Spleen (tissue), 11 donors: Measurements from ENCODE around the gene SARS2. TPM values are rescaled to one million over a fixed set of nuclear protein-coding genes. Genes with fewer than 3 reads are reported as not detected.
A peak's percentile ranks its signal among the peaks of the same experiment; 100 is the strongest.

Experiments used
- DNase-seq: peaks from one replicate; pipeline ENCODE4 v3.0.0-alpha.2; 2020
- H3K27ac ChIP-seq, 8 donors: fragments of 200-600 bp; sonication (generic) in 7 of 8; 1 replicate in 4 of 8; 2 replicates in 4 of 8; pipeline versions ENCODE4 v1.5.0 to v1.8.0; 2016 to 2021; ENCODE audit warnings: inconsistent platforms in 4 of 8, mild to moderate bottlenecking in 4 of 8, moderate library complexity in 1 of 8
- H3K27me3 ChIP-seq, 7 donors: fragments of 200-600 bp; sonication (generic) in 6 of 7; replicated peaks in 1 of 7; 1 replicate in 4 of 7; 2 replicates in 3 of 7; pipeline versions ENCODE4 v1.5.0 to v1.8.0; 2016 to 2021; ENCODE audit warnings: inconsistent platforms in 3 of 7, mild to moderate bottlenecking in 1 of 7
- H3K36me3 ChIP-seq, 6 donors: fragments of 200-600 bp; sonication (generic) in 5 of 6; 1 replicate in 4 of 6; 2 replicates in 2 of 6; pipeline versions ENCODE4 v1.5.0 to v1.8.0; 2016 to 2021; ENCODE audit warnings: inconsistent platforms in 2 of 6
- H3K4me1 ChIP-seq, 6 donors: fragments of 200-600 bp; sonication (generic) in 5 of 6; 1 replicate in 3 of 6; 2 replicates in 3 of 6; pipeline versions ENCODE4 v1.5.0 to v1.8.0; 2016 to 2021; ENCODE audit warnings: inconsistent platforms in 3 of 6
- H3K4me3 ChIP-seq, 8 donors: fragments of 200-600 bp; sonication (generic) in 7 of 8; 1 replicate in 4 of 8; 2 replicates in 4 of 8; pipeline versions ENCODE4 v1.5.0 to v1.8.0; 2016 to 2021; ENCODE audit warnings: inconsistent platforms in 4 of 8, mild to moderate bottlenecking in 4 of 8, moderate library complexity in 2 of 8
- H3K9me3 ChIP-seq, 8 donors: fragments of 200-600 bp; sonication (generic) in 7 of 8; 1 replicate in 4 of 8; 2 replicates in 4 of 8; pipeline versions ENCODE4 v1.5.0 to v1.8.0; 2016 to 2021; ENCODE audit warnings: inconsistent platforms in 4 of 8
- CTCF ChIP-seq, 11 experiments: fragments of 200-600 bp in 7 of 11; fragments of 450-650 bp in 4 of 11; sonication (generic) in 4 of 11; IDR thresholded peaks in 8 of 11; conservative IDR thresholded peaks in 3 of 11; 1 replicate in 7 of 11; 2 replicates in 4 of 11; pipeline versions ENCODE4 v1.4.0 to v1.8.0; 2016 to 2021; ENCODE audit warnings: antibody characterized with exemption in 11 of 11, inconsistent platforms in 4 of 11, mild to moderate bottlenecking in 1 of 11
- POLR2A ChIP-seq, 3 donors: fragments of 450-650 bp; IDR thresholded peaks; one replicate each; pipeline ENCODE4 v1.5.1; 2017; ENCODE audit warnings: antibody characterized with exemption in 3 of 3, mild to moderate bottlenecking in 1 of 3
- POLR2AphosphoS5 ChIP-seq, 3 donors: sonication (generic); formaldehyde crosslinking; IDR thresholded peaks; one replicate each; pipeline ENCODE4 v1.5.1; 2017; ENCODE audit warnings: antibody characterized with exemption in 3 of 3
- WGBS, 5 donors: extraction: QIAGEN DNeasy Blood & Tissue Kit in 3 of 5; methylation state at CpG; one replicate each; pipeline versions ENCODE4 v1.1.5 to v1.1.7; 2013 to 2018; 5-methylcytosine and 5-hydroxymethylcytosine counted together
- intact Hi-C: fragments of 100-400 bp; cut with DNase I; formaldehyde crosslinking; loops from one replicate; pipeline ENCODE4 v1.15.0; 2023; ENCODE audit warnings: low total_unique reads
- polyA plus RNA-seq, 3 donors: library from polyadenylated mRNA; stranded (reverse); fragments of 200-250 nt; gene quantifications; one replicate each; pipeline ENCODE4 v1.2.1, GENCODE V29; 2013
- total RNA-seq, 7 donors: library from RNA; depleted of rRNA in 3 of 7; stranded (reverse); fragments of >200 nt in 3 of 7; fragmentation: NEBNext Ultra II Directional in 4 of 7; extraction: Animal tissue kit (Norgen Biotek cat#: 25700) in 4 of 7; gene quantifications; one replicate each; pipeline versions ENCODE4 v1.1.0 to v1.2.1, GENCODE V29; 2016 to 2021
- donor health status: healthy with polysubstance abuse.
- donor health status: DM: no; HTN: no; CAD: no; lungs with moderate emphysema.
- donor health status: DM: no; HTN: no; CAD: no.
- donor health status: Bipolar disorder and iron deficiency.
- donor health status: healthy.
- donor health status: DM: no; HTN: no; CAD: no.
- donor health status: DM: yes; HTN: yes; CAD: no.

The SARS2 gene
- total and polyA plus RNA-seq, 10 donors = 12.5 to 70.3 (median 26.9) TPM

GRCh38 chr19:38939957-38940356 lies 9.4 kb upstream of the SARS2 start:
- H3K4me3 ChIP-seq = no peak overlapping the region
- WGBS, 5 donors = 23 to 38% (median 33%) methylated on average over 5 of the region's 5 CpGs
- H3K27ac ChIP-seq = peak overlapping the region in 6 of 8 donors; percentile 32 to 72 (median 66)
- peaks cover 0 to 8% (median 2%) of the 10 kb centered on the region in 6 donors for H3K4me1 ChIP-seq
- peaks cover 0 to 10% (median 8%) of the 10 kb centered on the region in 8 donors for H3K9me3 ChIP-seq
- H3K36me3 ChIP-seq = peaks cover 0 to 7% (median 0%) of the 10 kb centered on the region in 6 donors
- no peak for TF ChIP-seq POLR2AphosphoS5 (IDR thresholded peaks at IDR 0.05)
- TF ChIP-seq POLR2A (IDR thresholded peaks at IDR 0.05) = no peak
- TF ChIP-seq CTCF (IDR thresholded peaks at IDR 0.05 in 8 of 11, conservative IDR thresholded peaks at IDR 0.05 in 3 of 11) = no peak
- intact Hi-C loops = loop anchor here (10.0 kb wide), 1 partner anchor 305 kb away; no protein-coding TSS in a partner anchor
- no peak for DNase-seq
- peaks cover 0 to 4% (median 0%) of the 10 kb centered on the region in 7 donors for H3K27me3 ChIP-seq

GRCh38 chr19:38933544-38933943 lies 3.0 kb upstream of the SARS2 start:
- TF ChIP-seq POLR2A (IDR thresholded peaks at IDR 0.05) = no peak
- no peak for TF ChIP-seq POLR2AphosphoS5 (IDR thresholded peaks at IDR 0.05)
- TF ChIP-seq CTCF (IDR thresholded peaks at IDR 0.05 in 8 of 11, conservative IDR thresholded peaks at IDR 0.05 in 3 of 11) = no peak
- 56 to 94% (median 92%) methylated on average over 4 of the region's 4 CpGs for WGBS, 5 donors
- peaks cover 0 to 37% (median 10%) of the 10 kb centered on the region in 6 donors for H3K36me3 ChIP-seq
- H3K27ac ChIP-seq = no peak overlapping the region
- peaks cover 0 to 14% (median 10%) of the 10 kb centered on the region in 8 donors for H3K9me3 ChIP-seq
- intact Hi-C loops = loop anchor here (10.0 kb wide), 1 partner anchor 299 kb away; no protein-coding TSS in a partner anchor
- H3K4me1 ChIP-seq = peaks cover 16 to 54% (median 35%) of the 10 kb centered on the region in 6 donors
- no peaks in the 10 kb centered on the region for H3K27me3 ChIP-seq
- DNase-seq = no peak
- H3K4me3 ChIP-seq = no peak overlapping the region

GRCh38 chr19:38932425-38933179 lies 2.0 kb upstream of the SARS2 start:
- Histone ChIP-seq H3K4me1 (peaks cover 16 to 63% (median 40%) of the 10 kb centered on the region in 6 donors), H3K27ac (peak overlapping the region in 1 of 8 donors; percentile 4), H3K36me3 (peaks cover 0 to 37% (median 10%) of the 10 kb centered on the region in 6 donors), H3K9me3 (peaks cover 0 to 14% (median 10%) of the 10 kb centered on the region in 8 donors), H3K4me3 (no peak overlapping the region), H3K27me3 (no peaks in the 10 kb centered on the region)
- 86 to 88% (median 87%) methylated on average over 10 to 29 of the region's 29 CpGs for WGBS, 5 donors
- TF ChIP-seq POLR2AphosphoS5 (IDR thresholded peaks at IDR 0.05) (no peak), CTCF (IDR thresholded peaks at IDR 0.05 in 8 of 11, conservative IDR thresholded peaks at IDR 0.05 in 3 of 11) (peak in 6 of 11 experiments; percentile 23 to 52 (median 37))
- DNase-seq = no peak
- intact Hi-C loops = loop anchor here (10.0 kb wide), 1 partner anchor 298 kb away; no protein-coding TSS in a partner anchor

GRCh38 chr19:38931521-38931793 lies 894 bp upstream of the SARS2 start:
- TF ChIP-seq CTCF (IDR thresholded peaks at IDR 0.05 in 8 of 11, conservative IDR thresholded peaks at IDR 0.05 in 3 of 11) (no peak), POLR2AphosphoS5 (IDR thresholded peaks at IDR 0.05) (no peak), POLR2A (IDR thresholded peaks at IDR 0.05) (no peak)
- no peaks in the 10 kb centered on the region for H3K27me3 ChIP-seq
- peaks cover 0 to 14% (median 10%) of the 10 kb centered on the region in 8 donors for H3K9me3 ChIP-seq
- H3K27ac ChIP-seq = peak overlapping the region in 7 of 8 donors; percentile 81 to 93 (median 88)
- no peak for DNase-seq
- intact Hi-C loops = loop anchor here (10.0 kb wide), 1 partner anchor 297 kb away; no protein-coding TSS in a partner anchor
- H3K36me3 ChIP-seq = peaks cover 0 to 37% (median 10%) of the 10 kb centered on the region in 6 donors
- 24 to 46% (median 35%) methylated on average over 8 of the region's 8 CpGs for WGBS, 5 donors
- peaks cover 16 to 73% (median 40%) of the 10 kb centered on the region in 6 donors for H3K4me1 ChIP-seq
- H3K4me3 ChIP-seq = peak overlapping the region; percentile 51 to 82 (median 72)
